GM23248 (cell line): ENCODE data around the gene PROCR. TPM values are rescaled to one million over a fixed set of nuclear protein-coding genes. Genes with fewer than 3 reads are reported as not detected.
"Not testable (repeated sequence)": the region's sequence is repeated elsewhere in the genome, so short reads cannot be mapped to it uniquely, and the experiment has no call there.

Source experiments
- DNase-seq: peaks from one replicate; pipeline ENCODE4 v3.0.0-alpha.2; 2015
- H2AFZ ChIP-seq: fragments of 200-600 bp; sonication (generic); 2 replicates; pipeline ENCODE4 v1.6.1; 2016; ENCODE audit warnings: antibody characterized with exemption
- H3F3A ChIP-seq: fragments of 200-600 bp; sonication (generic); 2 replicates; pipeline ENCODE4 v1.6.1; 2016; ENCODE audit warnings: mild to moderate bottlenecking, antibody characterized with exemption, mixed run types; ENCODE audit not compliant: insufficient read depth
- H3K27ac ChIP-seq: fragments of 200-600 bp; sonication (generic); 2 replicates; pipeline ENCODE4 v1.5.1; 2016; ENCODE audit warnings: mild to moderate bottlenecking
- H3K27me3 ChIP-seq: fragments of 200-600 bp; sonication (generic); replicated peaks from 2 replicates; pipeline ENCODE4 v1.6.1; 2016; ENCODE audit warnings: mild to moderate bottlenecking; ENCODE audit not compliant: insufficient read depth
- H3K36me3 ChIP-seq: fragments of 200-600 bp; sonication (generic); 2 replicates; pipeline ENCODE4 v1.6.1; 2016; ENCODE audit warnings: low read depth, mild to moderate bottlenecking
- H3K4me1 ChIP-seq: fragments of 200-600 bp; sonication (generic); 2 replicates; pipeline ENCODE4 v1.6.1; 2016; ENCODE audit warnings: mild to moderate bottlenecking; ENCODE audit not compliant: insufficient read depth
- H3K4me2 ChIP-seq: fragments of 200-600 bp; sonication (generic); one replicate; pipeline ENCODE4 v1.6.1; 2016; ENCODE audit warnings: mild to moderate bottlenecking; ENCODE audit not compliant: unreplicated experiment
- H3K4me3 ChIP-seq: fragments of 200-600 bp; sonication (generic); 2 replicates; pipeline ENCODE4 v1.5.1; 2016; ENCODE audit warnings: mild to moderate bottlenecking
- H3K79me2 ChIP-seq: fragments of 200-600 bp; sonication (generic); 2 replicates; pipeline ENCODE4 v1.6.1; 2016; ENCODE audit warnings: mild to moderate bottlenecking; ENCODE audit not compliant: insufficient read depth
- H3K9ac ChIP-seq: fragments of 200-600 bp; sonication (generic); 2 replicates; pipeline ENCODE4 v1.6.1; 2016; ENCODE audit warnings: mild to moderate bottlenecking
- H3K9me2 ChIP-seq: fragments of 200-600 bp; sonication (generic); 2 replicates; pipeline ENCODE4 v1.6.1; 2016; ENCODE audit warnings: mixed run types, mild to moderate bottlenecking, moderate library complexity; ENCODE audit not compliant: insufficient read depth
- H3K9me3 ChIP-seq: fragments of 200-600 bp; sonication (generic); one replicate; pipeline ENCODE4 v1.6.1; 2017; ENCODE audit warnings: low read depth
- H4K20me1 ChIP-seq: fragments of 200-600 bp; sonication (generic); 2 replicates; pipeline ENCODE4 v1.6.0; 2016; ENCODE audit not compliant: insufficient read depth
- EZH2 ChIP-seq: fragments of 200-600 bp; sonication (generic); IDR thresholded peaks from 2 replicates; pipeline ENCODE4 v1.6.1; 2018; ENCODE audit warnings: antibody characterized with exemption, mild to moderate bottlenecking; ENCODE audit not compliant: insufficient read depth, poor library complexity, severe bottlenecking
- EZH2phosphoT487 ChIP-seq: fragments of 200-600 bp; sonication (generic); IDR thresholded peaks from 2 replicates; pipeline ENCODE4 v1.6.1; 2018; ENCODE audit warnings: antibody characterized with exemption, moderate library complexity, mild to moderate bottlenecking, low read depth; ENCODE audit not compliant: insufficient read depth
- WGBS, 2 experiments: methylation state at CpG; one replicate each; pipeline ENCODE4 v1.1.6; 2015 to 2017; ENCODE audit warnings: low lambda C conversion rate in 2 of 2, low coverage in 1 of 2; ENCODE audit errors: missing lambda C conversion rate in 2 of 2; 5-methylcytosine and 5-hydroxymethylcytosine counted together
- in situ Hi-C: fragments of 300-500 bp; cut with MboI; formaldehyde crosslinking; loops from 2 replicates; pipeline ENCODE4 v1.15.0; 2020
- polyA plus RNA-seq: library from polyadenylated mRNA; unstranded; fragments of >200 nt; fragmentation: Nextera tagmentation; extraction: Ambion mirVana; gene quantifications from 2 replicates; pipeline ENCODE4 v1.2.1, GENCODE V29; 2016
- total RNA-seq: library from RNA; depleted of rRNA; stranded (reverse); fragments of >200 nt; shearing (Covaris generic); gene quantifications from 2 replicates; pipeline ENCODE4 v1.2.3, GENCODE V29; 2014

PROCR gene
- total and polyA plus RNA-seq, 2 experiments from 2014 or later, result 34.4 to 38.7 TPM

DNA sequence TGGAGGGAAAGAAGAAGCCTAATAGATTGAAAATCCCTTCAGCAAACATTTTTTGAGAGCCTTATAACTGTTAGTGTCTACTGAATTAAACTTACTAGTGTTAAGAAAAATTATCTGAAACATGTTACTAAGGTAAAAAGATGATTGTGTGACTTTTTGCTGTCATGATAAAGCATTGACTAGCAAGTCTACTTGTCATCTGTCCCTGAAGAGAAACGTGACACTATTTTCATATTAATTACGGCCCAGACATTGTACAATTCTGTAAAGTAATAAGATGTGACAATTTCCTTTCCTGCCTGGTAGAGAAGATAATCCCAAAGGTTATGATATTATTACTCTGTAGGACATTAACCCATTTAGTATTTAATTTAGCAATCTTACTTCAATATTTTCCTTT, 15.9 kb upstream of the PROCR start:
- Histone ChIP-seq H3K4me1 (no peaks in the 10 kb centered on the region), H3K27me3 (no peaks in the 10 kb centered on the region), H3K4me2 (no peak overlapping the region), H3K9me2 (no peaks in the 10 kb centered on the region), H3F3A (no peaks in the 10 kb centered on the region), H3K27ac (no peak overlapping the region), H3K9ac (no peak overlapping the region), H3K9me3 (no peaks in the 10 kb centered on the region), H3K36me3 (no peaks in the 10 kb centered on the region), H3K4me3 (no peak overlapping the region), H2AFZ (no peak overlapping the region), H3K79me2 (no peaks in the 10 kb centered on the region), H4K20me1 (no peaks in the 10 kb centered on the region)
- no peak for TF ChIP-seq EZH2phosphoT487
- TF ChIP-seq EZH2, result no peak
- no peak for DNase-seq
- WGBS, 2 experiments, result 93 to 98% methylated on average over 2 of the region's 2 CpGs
- in situ Hi-C loops, result no loop called here

DNA sequence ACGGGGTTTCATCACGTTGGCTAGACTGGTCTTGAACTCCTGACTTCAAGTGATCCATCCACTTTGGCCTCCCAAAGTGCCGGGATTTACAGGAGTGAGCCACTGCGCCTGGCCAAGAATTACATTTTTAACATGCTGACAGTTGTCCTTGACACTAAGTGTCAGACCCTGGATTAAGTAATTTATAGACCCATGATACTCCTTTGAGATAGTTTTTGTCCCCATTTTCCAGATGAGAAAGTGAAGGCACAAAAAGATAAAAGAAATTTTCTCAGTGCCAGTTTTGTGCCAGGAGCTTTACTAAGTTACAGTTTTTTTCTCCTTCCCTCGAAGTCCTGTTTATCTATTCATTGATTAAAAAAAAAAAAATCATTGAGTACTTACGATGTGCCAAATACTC, 14.9 kb upstream of the PROCR start:
- Histone ChIP-seq H3K36me3 (no peaks in the 10 kb centered on the region), H4K20me1 (no peaks in the 10 kb centered on the region), H3K9me3 (no peaks in the 10 kb centered on the region), H3K9me2 (no peaks in the 10 kb centered on the region), H3K9ac (no peak overlapping the region), H3K27ac (no peak overlapping the region), H3K4me2 (no peak overlapping the region), H3K79me2 (no peaks in the 10 kb centered on the region), H3F3A (no peaks in the 10 kb centered on the region), H3K27me3 (no peaks in the 10 kb centered on the region), H2AFZ (no peak overlapping the region), H3K4me1 (no peaks in the 10 kb centered on the region), H3K4me3 (no peak overlapping the region)
- no peak for DNase-seq
- in situ Hi-C loops, result no loop called here
- TF ChIP-seq EZH2, result no peak
- TF ChIP-seq EZH2phosphoT487, result no peak
- WGBS, 2 experiments, result 88 to 90% methylated on average over 6 of the region's 6 CpGs

GRCh38 chr20:35160341-35160740, 11.5 kb upstream of the PROCR start:
- H2AFZ ChIP-seq, H3K4me3 ChIP-seq, H3K36me3 ChIP-seq, H3K9me2 ChIP-seq, H3K9me3 ChIP-seq, H3K4me2 ChIP-seq, H3K79me2 ChIP-seq, H4K20me1 ChIP-seq, DNase-seq, in situ Hi-C loops, H3K27me3 ChIP-seq, H3K4me1 ChIP-seq, H3F3A ChIP-seq, H3K27ac ChIP-seq, H3K9ac ChIP-seq: not testable (repeated sequence)
- 79% methylated on average over 5 of the region's 5 CpGs for WGBS, 2 experiments

DNA sequence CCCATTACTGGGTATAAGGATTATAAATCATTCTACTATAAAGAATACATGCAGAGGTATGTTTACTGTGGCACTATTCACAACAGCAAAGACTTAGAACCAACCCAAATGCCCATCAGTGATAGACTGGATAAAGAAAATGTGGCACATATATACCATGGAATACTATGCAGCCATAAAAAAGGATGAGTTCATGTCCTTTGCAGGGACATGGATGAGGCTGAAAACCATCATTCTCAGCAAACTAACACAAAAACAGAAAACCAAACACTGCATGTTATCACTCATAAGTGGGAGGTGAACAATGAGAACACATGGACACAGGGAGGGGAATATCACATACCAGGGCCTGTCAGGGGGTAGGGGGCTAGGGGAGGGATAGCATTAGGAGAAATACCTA, 7.3 kb upstream of the PROCR start:
- H3K4me3 ChIP-seq, H3K4me2 ChIP-seq, H4K20me1 ChIP-seq, H3K9me2 ChIP-seq, H3K79me2 ChIP-seq, H3K27me3 ChIP-seq, H3K27ac ChIP-seq, H3F3A ChIP-seq, H3K36me3 ChIP-seq, H2AFZ ChIP-seq, in situ Hi-C loops, DNase-seq, H3K9ac ChIP-seq, H3K9me3 ChIP-seq, H3K4me1 ChIP-seq: not testable (repeated sequence)

DNA sequence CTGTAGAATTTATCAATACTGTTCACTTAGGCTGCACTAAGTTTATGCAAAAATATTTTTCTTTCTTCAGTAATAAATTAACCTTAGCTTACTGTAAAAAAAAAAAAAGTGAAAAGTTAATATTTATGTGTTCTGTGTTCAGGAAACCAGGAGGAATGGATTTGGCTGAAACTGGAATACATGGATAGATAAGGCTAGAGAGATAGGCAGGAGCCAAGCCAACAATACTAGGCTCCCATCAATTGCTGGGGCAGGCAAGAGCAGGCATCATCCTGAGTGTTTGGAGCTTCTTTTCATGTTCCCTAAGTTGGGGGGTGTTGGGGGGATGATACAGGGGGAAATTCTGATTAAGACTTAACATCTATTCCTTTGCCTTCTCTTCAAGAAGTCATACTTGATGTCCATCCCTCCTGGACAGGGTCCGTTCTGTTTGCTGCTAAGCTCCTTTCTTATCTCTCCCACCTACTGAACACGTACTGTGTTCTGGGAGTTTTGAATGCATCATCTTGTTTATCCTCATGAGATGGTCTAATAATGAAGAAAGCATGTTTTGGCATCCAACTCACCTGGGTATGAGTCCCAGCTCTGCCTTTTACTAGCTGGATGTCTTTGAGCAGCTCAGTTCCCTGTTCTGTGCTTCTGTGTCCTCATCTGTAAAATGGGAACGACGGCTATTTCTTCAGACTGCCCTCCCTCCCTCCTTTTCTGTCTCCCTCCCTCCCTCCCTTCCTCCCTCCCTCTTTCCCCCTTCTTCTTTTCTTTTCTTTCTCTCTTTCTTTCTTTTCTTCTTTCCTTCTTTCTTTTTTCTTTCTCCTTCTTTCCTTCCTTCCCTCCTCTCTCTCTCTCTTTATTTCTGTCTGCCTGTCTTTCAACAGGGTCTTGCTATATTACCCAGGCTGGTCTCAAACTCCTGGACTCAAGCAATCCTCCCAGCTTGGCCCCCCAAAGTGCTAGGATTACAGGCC, 6.4 kb upstream of the PROCR start:
- H3K79me2 ChIP-seq, result no peaks in the 10 kb centered on the region
- no peaks in the 10 kb centered on the region for H3K9me3 ChIP-seq
- no peaks in the 10 kb centered on the region; the same call in 1 of the 2 replicates for H3F3A ChIP-seq
- H3K27me3 ChIP-seq, result no peaks in the 10 kb centered on the region
- no peak for TF ChIP-seq EZH2
- TF ChIP-seq EZH2phosphoT487, result no peak
- no peaks in the 10 kb centered on the region for H4K20me1 ChIP-seq
- no peaks in the 10 kb centered on the region for H3K4me1 ChIP-seq
- in situ Hi-C loops, result no loop called here
- no peak overlapping the region for H3K27ac ChIP-seq
- WGBS, 2 experiments, result 60 to 74% methylated on average over 4 of the region's 4 CpGs
- no peak overlapping the region for H3K4me2 ChIP-seq
- DNase-seq, result no peak
- H3K36me3 ChIP-seq, result no peaks in the 10 kb centered on the region
- H3K9me2 ChIP-seq, result no peaks in the 10 kb centered on the region
- no peak overlapping the region for H3K4me3 ChIP-seq
- H3K9ac ChIP-seq, result no peak overlapping the region
- H2AFZ ChIP-seq, result no peak overlapping the region
